GM19025 (cell line): ENCODE measurements around the gene TMEM51.

Experiments
- ATAC-seq: cut with Tn5 transposase; IDR thresholded peaks from one replicate; pipeline ENCODE4 v1.9.1; 2021; ENCODE audit warnings: mild to moderate bottlenecking, low read depth, moderate library complexity; ENCODE audit not compliant: unreplicated experiment

The TMEM51 gene

GRCh38 chr1:15261155-15262002 is 107.8 kb downstream of the TMEM51 start:
- no peak for ATAC-seq

GRCh38 chr1:15262003-15262377 is 108.4 kb downstream of the TMEM51 start:
- ATAC-seq = no peak

DNA sequence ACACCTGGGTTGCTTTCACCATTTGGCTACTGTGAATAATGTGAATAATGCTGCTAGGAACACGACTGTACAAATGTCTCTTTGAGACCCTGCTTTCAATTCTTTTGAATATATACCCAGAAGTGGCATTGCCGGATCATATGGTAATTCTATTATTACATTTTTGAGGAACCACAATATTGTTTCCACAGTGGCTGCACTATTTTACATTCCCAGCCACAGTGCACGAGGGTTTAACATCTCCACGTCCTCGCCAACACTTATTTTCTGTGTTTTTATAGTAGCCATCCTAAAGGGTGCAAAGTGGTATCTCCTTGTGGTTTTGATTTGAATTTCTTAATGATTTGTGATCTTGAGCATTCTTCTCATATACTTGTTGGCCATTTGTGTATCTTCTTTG is 109.2 kb downstream of the TMEM51 start:
- no peak for ATAC-seq

DNA sequence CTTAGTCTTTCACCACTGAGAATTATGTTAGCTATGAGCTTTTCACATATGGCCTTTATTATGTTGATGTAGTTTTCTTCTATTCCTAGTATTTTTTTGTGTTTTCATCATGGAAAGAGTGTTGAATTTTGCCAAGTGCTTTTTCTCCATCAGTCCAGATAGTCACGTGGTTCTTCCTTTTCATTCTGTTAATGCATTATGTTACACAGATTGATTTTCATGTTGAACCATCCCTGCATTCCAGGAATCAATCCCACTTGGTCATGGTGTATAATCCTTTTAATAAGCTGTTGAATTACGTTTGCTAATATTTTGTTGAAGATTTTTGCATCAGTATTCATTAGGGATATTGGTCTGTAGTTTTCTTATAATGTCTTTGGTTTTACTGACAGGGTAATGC is 111.2 kb downstream of the TMEM51 start:
- ATAC-seq = no peak
